ENCODE results near the gene PRCP. TPM values are rescaled to one million over a fixed set of nuclear protein-coding genes. Genes with fewer than 3 reads are reported as not detected.
"Not testable (repeated sequence)": the region's sequence is repeated elsewhere in the genome, so short reads cannot be mapped to it uniquely, and the experiment has no call there.

PRCP gene
- total and polyA plus RNA-seq, 9 donors = 36.4 to 184 (median 62.8) TPM

GRCh38 chr11:82927264-82927880 lies 27.1 kb upstream of the PRCP start:
- no peak for DNase-seq
- no peak overlapping the region for H3K27ac ChIP-seq
- H3K9me3 ChIP-seq = no peaks in the 10 kb centered on the region
- peaks cover 3% of the 10 kb centered on the region for H3K4me1 ChIP-seq (ENCODE audit: insufficient read depth)
- no peaks in the 10 kb centered on the region for H3K36me3 ChIP-seq
- TF ChIP-seq EP300 (IDR thresholded peaks at IDR 0.05) (no peak), POLR2A (IDR thresholded peaks at IDR 0.05) (no peak)
- TF ChIP-seq, protein P1, sequence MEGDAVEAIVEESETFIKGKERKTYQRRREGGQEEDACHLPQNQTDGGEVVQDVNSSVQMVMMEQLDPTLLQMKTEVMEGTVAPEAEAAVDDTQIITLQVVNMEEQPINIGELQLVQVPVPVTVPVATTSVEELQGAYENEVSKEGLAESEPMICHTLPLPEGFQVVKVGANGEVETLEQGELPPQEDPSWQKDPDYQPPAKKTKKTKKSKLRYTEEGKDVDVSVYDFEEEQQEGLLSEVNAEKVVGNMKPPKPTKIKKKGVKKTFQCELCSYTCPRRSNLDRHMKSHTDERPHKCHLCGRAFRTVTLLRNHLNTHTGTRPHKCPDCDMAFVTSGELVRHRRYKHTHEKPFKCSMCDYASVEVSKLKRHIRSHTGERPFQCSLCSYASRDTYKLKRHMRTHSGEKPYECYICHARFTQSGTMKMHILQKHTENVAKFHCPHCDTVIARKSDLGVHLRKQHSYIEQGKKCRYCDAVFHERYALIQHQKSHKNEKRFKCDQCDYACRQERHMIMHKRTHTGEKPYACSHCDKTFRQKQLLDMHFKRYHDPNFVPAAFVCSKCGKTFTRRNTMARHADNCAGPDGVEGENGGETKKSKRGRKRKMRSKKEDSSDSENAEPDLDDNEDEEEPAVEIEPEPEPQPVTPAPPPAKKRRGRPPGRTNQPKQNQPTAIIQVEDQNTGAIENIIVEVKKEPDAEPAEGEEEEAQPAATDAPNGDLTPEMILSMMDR (IDR thresholded peaks at IDR 0.05) = peak; percentile 65 to 74 (median 71)
- no peak overlapping the region for H3K4me3 ChIP-seq
- intact Hi-C loops (cut with DNase I) = no loop called here
- no peaks in the 10 kb centered on the region for H3K27me3 ChIP-seq

GRCh38 chr11:82924522-82925224 lies 24.4 kb upstream of the PRCP start:
- no peak for TF ChIP-seq EP300 (IDR thresholded peaks at IDR 0.05)
- TF ChIP-seq POLR2A (IDR thresholded peaks at IDR 0.05) = no peak
- TF ChIP-seq, protein P1 (IDR thresholded peaks at IDR 0.05) = no peak
- Histone ChIP-seq H3K27ac (no peak overlapping the region), H3K9me3 (no peaks in the 10 kb centered on the region), H3K27me3 (no peaks in the 10 kb centered on the region), H3K4me3 (no peak overlapping the region), H3K36me3 (no peaks in the 10 kb centered on the region), H3K4me1 (ENCODE audit: insufficient read depth) (peaks cover 3% of the 10 kb centered on the region)
- 21 to 48% (median 22%) methylated on average over 5 of the region's 5 CpGs for WGBS, 3 donors
- intact Hi-C loops (cut with DNase I) = no loop called here
- DNase-seq = no peak

- 80 to 84% (median 82%) methylated on average over 8 of the region's 8 CpGs for WGBS, 3 donors
- H3K9me3 ChIP-seq; DNase-seq; H3K27ac ChIP-seq; intact Hi-C loops (cut with DNase I); H3K4me1 ChIP-seq (ENCODE audit: insufficient read depth); H3K27me3 ChIP-seq; H3K4me3 ChIP-seq; H3K36me3 ChIP-seq: not testable (repeated sequence)
Measured at GRCh38 chr11:82922396-82923173, 22.4 kb upstream of the PRCP start.

- H3K4me3 ChIP-seq; DNase-seq; intact Hi-C loops (cut with DNase I); H3K4me1 ChIP-seq (ENCODE audit: insufficient read depth); H3K36me3 ChIP-seq; H3K27me3 ChIP-seq; H3K9me3 ChIP-seq; H3K27ac ChIP-seq: not testable (repeated sequence)
- 74 to 77% (median 76%) methylated on average over 3 of the region's 3 CpGs for WGBS, 3 donors
Measured at GRCh38 chr11:82920227-82920626, 20.0 kb upstream of the PRCP start.

DNA sequence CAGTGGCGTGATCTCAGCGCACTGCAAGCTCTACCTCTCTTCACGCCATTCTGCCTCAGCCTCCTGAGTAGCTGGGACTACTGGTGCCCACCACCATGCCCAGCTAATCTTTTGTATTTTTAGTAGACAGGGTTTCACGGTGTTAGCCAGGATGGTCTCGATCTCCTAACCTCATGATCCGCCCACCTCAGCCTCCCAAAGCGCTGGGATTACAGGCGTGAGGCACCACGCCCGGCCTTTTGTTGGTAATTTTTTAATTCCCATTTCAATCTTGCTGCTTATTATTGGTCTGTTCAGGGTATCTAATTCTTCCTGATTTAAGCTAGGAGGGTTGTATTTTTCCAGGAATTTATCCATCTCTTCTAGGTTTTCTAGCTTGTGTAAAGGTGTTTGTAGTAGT lies 19.6 kb upstream of the PRCP start:
- intact Hi-C loops (cut with DNase I) = not testable (repeated sequence)

More for the DNA sequence above, 19.6 kb upstream of the PRCP start:
- H3K9me3 ChIP-seq; H3K4me1 ChIP-seq (ENCODE audit: insufficient read depth); DNase-seq; H3K4me3 ChIP-seq; H3K36me3 ChIP-seq; H3K27ac ChIP-seq; H3K27me3 ChIP-seq: not testable (repeated sequence)
- WGBS, 3 donors = 96 to 98% (median 97%) methylated on average over 10 of the region's 10 CpGs

All from ovary (tissue), 9 donors.